Progenitor cell of endocrine pancreas (in vitro differentiated cells): ENCODE results near the gene KIF2A. TPM values are rescaled to one million over a fixed set of nuclear protein-coding genes. Genes with fewer than 3 reads are reported as not detected.

Experiments used
- DNase-seq: peaks from one replicate; pipeline ENCODE4 v3.0.0; 2021; ENCODE audit warnings: low spot score; ENCODE audit not compliant: unreplicated experiment
- H3K27ac Mint-ChIP-seq: 2 replicates; pipeline ENCODE4 v1.8.0; 2021; ENCODE audit warnings: mild to moderate bottlenecking, moderate library complexity, mixed read lengths
- H3K27me3 Mint-ChIP-seq: 2 replicates; pipeline ENCODE4 v1.8.0; 2021; ENCODE audit warnings: mixed read lengths
- H3K36me3 Mint-ChIP-seq: 2 replicates; pipeline ENCODE4 v1.8.0; 2022; ENCODE audit warnings: mixed read lengths; ENCODE audit not compliant: insufficient read depth
- H3K4me1 Mint-ChIP-seq: 2 replicates; pipeline ENCODE4 v1.8.0; 2021; ENCODE audit warnings: low read depth, mixed read lengths
- H3K4me3 Mint-ChIP-seq: 2 replicates; pipeline ENCODE4 v1.8.0; 2021; ENCODE audit warnings: low read depth, mild to moderate bottlenecking, moderate library complexity, mixed read lengths
- H3K9me3 Mint-ChIP-seq: 2 replicates; pipeline ENCODE4 v1.8.0; 2021; ENCODE audit warnings: low read depth, mixed read lengths
- total RNA-seq: library from RNA; stranded (reverse); gene quantifications from 2 replicates; pipeline ENCODE4 v1.2.1, GENCODE V29; 2021
- TF ChIP-seq, protein P1 (sequence below): fragments of 200-600 bp; sonication (generic); IDR thresholded peaks from one replicate; pipeline ENCODE4 v1.5.0; 2021; ENCODE audit warnings: antibody characterized with exemption, mild to moderate bottlenecking; ENCODE audit not compliant: unreplicated experiment

Gene KIF2A
- total RNA-seq, 1 donor from 2014 or later, result 75.3 TPM

GRCh38 chr5:62385816-62386400 is 79.9 kb downstream of the KIF2A start:
- H3K27me3 Mint-ChIP-seq, result no peaks in the 10 kb centered on the region
- no peaks in the 10 kb centered on the region for H3K9me3 Mint-ChIP-seq
- H3K4me3 Mint-ChIP-seq, result no peak overlapping the region
- DNase-seq, result no peak
- TF ChIP-seq, protein P1, sequence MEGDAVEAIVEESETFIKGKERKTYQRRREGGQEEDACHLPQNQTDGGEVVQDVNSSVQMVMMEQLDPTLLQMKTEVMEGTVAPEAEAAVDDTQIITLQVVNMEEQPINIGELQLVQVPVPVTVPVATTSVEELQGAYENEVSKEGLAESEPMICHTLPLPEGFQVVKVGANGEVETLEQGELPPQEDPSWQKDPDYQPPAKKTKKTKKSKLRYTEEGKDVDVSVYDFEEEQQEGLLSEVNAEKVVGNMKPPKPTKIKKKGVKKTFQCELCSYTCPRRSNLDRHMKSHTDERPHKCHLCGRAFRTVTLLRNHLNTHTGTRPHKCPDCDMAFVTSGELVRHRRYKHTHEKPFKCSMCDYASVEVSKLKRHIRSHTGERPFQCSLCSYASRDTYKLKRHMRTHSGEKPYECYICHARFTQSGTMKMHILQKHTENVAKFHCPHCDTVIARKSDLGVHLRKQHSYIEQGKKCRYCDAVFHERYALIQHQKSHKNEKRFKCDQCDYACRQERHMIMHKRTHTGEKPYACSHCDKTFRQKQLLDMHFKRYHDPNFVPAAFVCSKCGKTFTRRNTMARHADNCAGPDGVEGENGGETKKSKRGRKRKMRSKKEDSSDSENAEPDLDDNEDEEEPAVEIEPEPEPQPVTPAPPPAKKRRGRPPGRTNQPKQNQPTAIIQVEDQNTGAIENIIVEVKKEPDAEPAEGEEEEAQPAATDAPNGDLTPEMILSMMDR, result no peak
- no peaks in the 10 kb centered on the region for H3K4me1 Mint-ChIP-seq
- H3K36me3 Mint-ChIP-seq, result peaks cover 15% of the 10 kb centered on the region
- H3K27ac Mint-ChIP-seq, result peak overlapping the region; percentile 74

- Mint-ChIP-seq H3K4me3 (no peak overlapping the region), H3K27ac (no peak overlapping the region), H3K36me3 (peaks cover 13% of the 10 kb centered on the region), H3K27me3 (no peaks in the 10 kb centered on the region), H3K4me1 (no peaks in the 10 kb centered on the region), H3K9me3 (no peaks in the 10 kb centered on the region)
- TF ChIP-seq, protein P1, result no peak
- DNase-seq, result no peak
Observed at GRCh38 chr5:62386824-62387223, 80.8 kb downstream of the KIF2A start.

DNA sequence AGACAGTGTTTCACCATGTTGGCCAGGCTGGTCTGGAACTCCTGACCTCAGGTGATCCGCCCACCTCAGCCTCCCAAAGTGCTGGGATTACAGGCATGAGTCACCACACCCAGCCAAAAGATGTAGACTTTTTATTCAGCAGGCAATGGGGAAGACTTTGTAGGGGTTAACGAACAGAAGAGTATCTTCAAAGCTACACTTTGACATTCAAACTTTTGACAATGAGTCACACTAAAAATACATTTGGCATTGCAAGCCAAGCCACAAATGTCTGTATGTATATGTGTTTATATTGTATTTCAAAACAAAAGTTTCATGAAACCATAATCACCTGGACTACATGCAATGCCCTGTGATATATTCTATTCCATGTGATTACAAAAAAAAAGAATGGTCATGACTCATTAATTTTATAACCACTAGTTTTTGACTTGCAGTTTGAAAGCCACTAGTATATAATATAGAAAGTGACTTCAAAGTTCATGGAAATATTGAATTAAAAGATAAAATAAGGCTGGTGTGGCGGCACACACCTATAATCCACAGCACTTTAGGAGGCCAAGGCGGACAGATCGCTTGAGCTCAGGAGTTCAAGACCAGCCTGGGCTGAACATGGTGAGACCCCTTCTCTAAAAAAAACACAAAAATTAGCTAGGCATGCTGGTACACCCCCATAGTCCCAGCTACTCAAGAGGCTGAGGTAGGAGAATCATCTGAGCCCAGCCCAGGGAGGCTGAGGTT is 89.4 kb downstream of the KIF2A start:
- Mint-ChIP-seq H3K27ac (peak overlapping the region; percentile 20), H3K36me3 (peaks cover 21% of the 10 kb centered on the region), H3K4me1 (no peaks in the 10 kb centered on the region), H3K9me3 (no peaks in the 10 kb centered on the region), H3K27me3 (no peaks in the 10 kb centered on the region), H3K4me3 (no peak overlapping the region)
- TF ChIP-seq, protein P1, result no peak
- DNase-seq, result no peak

DNA sequence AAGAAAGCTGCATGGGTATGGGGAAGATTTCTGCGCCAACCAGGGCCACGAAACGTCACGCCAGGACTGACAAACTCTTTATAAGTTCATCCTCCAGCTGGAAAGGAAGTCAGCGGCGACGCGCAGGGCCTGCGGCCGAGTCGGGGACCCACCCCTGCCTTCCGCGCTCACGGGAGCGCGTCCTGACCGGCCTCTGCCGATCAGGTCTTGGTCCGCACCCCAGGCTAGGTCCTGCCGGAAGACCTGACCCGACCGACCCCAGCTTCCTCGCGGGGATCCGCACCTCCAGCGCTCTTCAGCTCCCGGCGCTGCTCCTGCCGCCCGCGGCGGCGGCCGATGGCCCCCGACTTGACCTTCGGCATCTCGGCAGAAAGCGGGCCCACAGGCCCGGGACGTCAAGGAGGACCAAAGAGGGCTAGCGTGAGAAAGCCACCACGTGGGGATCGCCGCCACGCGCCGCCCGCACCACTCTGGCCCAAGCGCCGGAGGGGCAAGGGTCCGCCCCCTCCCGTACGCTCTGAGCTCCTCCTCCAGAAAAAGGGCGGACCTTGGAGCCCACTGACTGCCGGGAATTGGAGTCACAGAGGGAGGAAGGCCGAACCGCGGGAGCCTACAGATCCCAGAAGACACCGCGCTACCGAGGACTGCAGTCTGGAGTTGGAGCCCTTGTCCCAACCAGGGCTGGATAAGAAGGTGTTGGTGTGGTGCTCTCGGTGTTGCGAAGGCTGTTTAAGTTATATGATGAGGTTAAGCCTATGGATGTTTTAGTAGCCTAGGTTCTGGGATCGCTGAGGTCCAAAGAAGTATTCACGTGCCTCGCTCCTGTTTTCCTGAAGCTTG is 97.6 kb downstream of the KIF2A start, which contains the start of gene DIMT1:
Gene DIMT1 (minus strand): TSS at position 495 of the 840 bp plus-strand sequence. CDS start 133 bp downstream, at position 362.
- peak within 1 kb of the TSS; percentile 98 for H3K27ac Mint-ChIP-seq
- TF ChIP-seq, protein P1, result no peak
- peaks cover 13% of the 10 kb centered on the region for H3K4me1 Mint-ChIP-seq
- H3K36me3 Mint-ChIP-seq, result peaks cover 6% of the 10 kb centered on the region
- no peaks in the 10 kb centered on the region for H3K27me3 Mint-ChIP-seq
- DNase-seq, result peak; percentile 90
- no peaks in the 10 kb centered on the region for H3K9me3 Mint-ChIP-seq
- peak within 1 kb of the TSS; percentile 90 for H3K4me3 Mint-ChIP-seq
